Stomach smooth muscle (tissue), 2 donors: ENCODE results near the gene GFRAL.

Source experiments
- H3K27ac ChIP-seq: one replicate; pipeline ENCODE4 v1.7.0; 2013; ENCODE audit warnings: mild to moderate bottlenecking, low read length, inconsistent platforms
- H3K27me3 ChIP-seq, 2 donors: one replicate each; pipeline ENCODE4 v1.7.0; 2013; ENCODE audit warnings: low read length in 2 of 2; ENCODE audit not compliant: insufficient read depth in 2 of 2, control insufficient read depth in 1 of 2
- H3K36me3 ChIP-seq, 2 donors: one replicate each; pipeline ENCODE4 v1.7.0; 2013; ENCODE audit warnings: low read length in 2 of 2; ENCODE audit not compliant: control insufficient read depth in 2 of 2, insufficient read depth in 2 of 2
- H3K4me1 ChIP-seq: one replicate; pipeline ENCODE4 v1.7.0; 2013; ENCODE audit warnings: low read length; ENCODE audit not compliant: control insufficient read depth, insufficient read depth
- H3K4me3 ChIP-seq, 2 donors: one replicate each; pipeline ENCODE4 v1.7.0; 2013; ENCODE audit warnings: low read length in 2 of 2
- H3K9ac ChIP-seq, 2 donors: one replicate each; pipeline ENCODE4 v1.7.0; 2013; ENCODE audit warnings: low read length in 2 of 2, mild to moderate bottlenecking in 1 of 2
- H3K9me3 ChIP-seq, 2 donors: one replicate each; pipeline ENCODE4 v1.7.0; 2013; ENCODE audit warnings: low read length in 2 of 2; ENCODE audit not compliant: control insufficient read depth in 2 of 2
- donor health status: healthy.
- donor health status: Pancreatic carcinoma.

Gene GFRAL

GRCh38 chr6:55319961-55320695 is 7.1 kb upstream of the GFRAL start:
- Histone ChIP-seq H3K4me3 (no peak overlapping the region), H3K27me3 (no peaks in the 10 kb centered on the region), H3K36me3 (no peaks in the 10 kb centered on the region), H3K27ac (no peak overlapping the region), H3K9ac (no peak overlapping the region), H3K9me3 (peaks cover 0 to 3% of the 10 kb centered on the region in 2 donors), H3K4me1 (no peaks in the 10 kb centered on the region)

GRCh38 chr6:55320696-55321086 is 6.6 kb upstream of the GFRAL start:
- H3K4me1 ChIP-seq, result no peaks in the 10 kb centered on the region
- H3K27me3 ChIP-seq, result no peaks in the 10 kb centered on the region
- H3K36me3 ChIP-seq, result no peaks in the 10 kb centered on the region
- no peak overlapping the region for H3K27ac ChIP-seq
- H3K9me3 ChIP-seq, result peaks cover 0 to 3% of the 10 kb centered on the region in 2 donors
- H3K9ac ChIP-seq, result no peak overlapping the region
- no peak overlapping the region for H3K4me3 ChIP-seq

- H3K36me3 ChIP-seq, result no peaks in the 10 kb centered on the region
- no peak overlapping the region for H3K27ac ChIP-seq
- H3K4me3 ChIP-seq, result no peak overlapping the region
- no peaks in the 10 kb centered on the region for H3K9me3 ChIP-seq
- H3K9ac ChIP-seq, result no peak overlapping the region
- H3K4me1 ChIP-seq, result no peaks in the 10 kb centered on the region
- no peaks in the 10 kb centered on the region for H3K27me3 ChIP-seq
Measured at GRCh38 chr6:55377150-55377549, 49.9 kb downstream of the GFRAL start.

- Histone ChIP-seq H3K36me3 (no peaks in the 10 kb centered on the region), H3K9me3 (no peaks in the 10 kb centered on the region), H3K27me3 (no peaks in the 10 kb centered on the region), H3K27ac (no peak overlapping the region), H3K4me1 (no peaks in the 10 kb centered on the region), H3K9ac (no peak overlapping the region), H3K4me3 (no peak overlapping the region)
Measured at GRCh38 chr6:55379471-55379870, 52.2 kb downstream of the GFRAL start.

- Histone ChIP-seq H3K36me3 (no peaks in the 10 kb centered on the region), H3K9ac (no peak overlapping the region), H3K4me3 (no peak overlapping the region), H3K27ac (no peak overlapping the region), H3K9me3 (no peaks in the 10 kb centered on the region), H3K27me3 (no peaks in the 10 kb centered on the region), H3K4me1 (no peaks in the 10 kb centered on the region)
Measured at GRCh38 chr6:55379895-55380294, 52.6 kb downstream of the GFRAL start.

- Histone ChIP-seq H3K36me3 (no peaks in the 10 kb centered on the region), H3K27me3 (no peaks in the 10 kb centered on the region), H3K4me3 (no peak overlapping the region), H3K9ac (no peak overlapping the region), H3K27ac (no peak overlapping the region), H3K4me1 (no peaks in the 10 kb centered on the region), H3K9me3 (no peaks in the 10 kb centered on the region)
Measured at GRCh38 chr6:55388211-55388610, 60.9 kb downstream of the GFRAL start.

- Histone ChIP-seq H3K4me1 (no peaks in the 10 kb centered on the region), H3K4me3 (no peak overlapping the region), H3K9ac (no peak overlapping the region), H3K36me3 (no peaks in the 10 kb centered on the region), H3K27me3 (no peaks in the 10 kb centered on the region), H3K9me3 (no peaks in the 10 kb centered on the region), H3K27ac (no peak overlapping the region)
Measured at GRCh38 chr6:55395871-55396270, 68.6 kb downstream of the GFRAL start.

GRCh38 chr6:55397986-55398385 is 70.7 kb downstream of the GFRAL start:
- H3K4me1 ChIP-seq, result no peaks in the 10 kb centered on the region
- H3K9ac ChIP-seq, result no peak overlapping the region
- H3K27ac ChIP-seq, result no peak overlapping the region
- no peaks in the 10 kb centered on the region for H3K9me3 ChIP-seq
- H3K27me3 ChIP-seq, result no peaks in the 10 kb centered on the region
- no peak overlapping the region for H3K4me3 ChIP-seq
- H3K36me3 ChIP-seq, result no peaks in the 10 kb centered on the region

GRCh38 chr6:55399351-55399750 is 72.1 kb downstream of the GFRAL start:
- Histone ChIP-seq H3K27ac (no peak overlapping the region), H3K4me1 (no peaks in the 10 kb centered on the region), H3K9ac (no peak overlapping the region), H3K36me3 (no peaks in the 10 kb centered on the region), H3K27me3 (no peaks in the 10 kb centered on the region), H3K9me3 (no peaks in the 10 kb centered on the region), H3K4me3 (no peak overlapping the region)

GRCh38 chr6:55405474-55406235 is 78.4 kb downstream of the GFRAL start:
- Histone ChIP-seq H3K27ac (no peak overlapping the region), H3K9ac (no peak overlapping the region), H3K9me3 (no peaks in the 10 kb centered on the region), H3K27me3 (no peaks in the 10 kb centered on the region), H3K36me3 (no peaks in the 10 kb centered on the region), H3K4me1 (no peaks in the 10 kb centered on the region), H3K4me3 (no peak overlapping the region)

- H3K9ac ChIP-seq, result no peak overlapping the region
- no peaks in the 10 kb centered on the region for H3K27me3 ChIP-seq
- no peaks in the 10 kb centered on the region for H3K9me3 ChIP-seq
- H3K36me3 ChIP-seq, result no peaks in the 10 kb centered on the region
- H3K27ac ChIP-seq, result no peak overlapping the region
- no peaks in the 10 kb centered on the region for H3K4me1 ChIP-seq
- no peak overlapping the region for H3K4me3 ChIP-seq
Measured at GRCh38 chr6:55410674-55411073, 83.4 kb downstream of the GFRAL start.
